ENCODE measurements around the gene GPR108. TPM values are rescaled to one million over a fixed set of nuclear protein-coding genes. Genes with fewer than 3 reads are reported as not detected.
"Not testable (repeated sequence)": the region's sequence is repeated elsewhere in the genome, so short reads cannot be mapped to it uniquely, and the experiment has no call there.

The GPR108 gene
- total RNA-seq, 1 donor from 2014 or later: 87.0 TPM

- no peak for TF ChIP-seq CTCF (IDR thresholded peaks at IDR 0.05)
- H3K36me3 ChIP-seq: peaks cover 52% of the 10 kb centered on the region
- DNase-seq (no peak), ATAC-seq (no peak)
- H3K27ac ChIP-seq: no peak overlapping the region
- H3K27me3 ChIP-seq (ENCODE audit: low read depth): no peaks in the 10 kb centered on the region
- H3K9me3 ChIP-seq: no peaks in the 10 kb centered on the region
- no peak overlapping the region for H3K4me3 ChIP-seq
- H3K4me1 ChIP-seq: peaks cover 12% of the 10 kb centered on the region
- intact Hi-C loops (cut with DNase I): no loop called here
Measured at GRCh38 chr19:6754136-6754535, 16.8 kb upstream of the GPR108 start.

- Histone ChIP-seq H3K36me3 (peaks cover 52% of the 10 kb centered on the region), H3K27me3 (ENCODE audit: low read depth) (no peaks in the 10 kb centered on the region), H3K27ac (peak overlapping the region; percentile 76), H3K4me3 (peak overlapping the region; percentile 50), H3K4me1 (peaks cover 15% of the 10 kb centered on the region), H3K9me3 (no peaks in the 10 kb centered on the region)
- peak; percentile 91 for DNase-seq
- intact Hi-C loops (cut with DNase I): no loop called here
- peak; percentile 52 for TF ChIP-seq CTCF (IDR thresholded peaks at IDR 0.05)
- ATAC-seq: peak; percentile 88 to 94
Measured at GRCh38 chr19:6753178-6754031, 16.0 kb upstream of the GPR108 start.

GRCh38 chr19:6752256-6753177 lies 15.1 kb upstream of the GPR108 start:
- H3K4me1 ChIP-seq: peaks cover 19% of the 10 kb centered on the region
- peak; percentile 1 to 2 for ATAC-seq
- H3K9me3 ChIP-seq: no peaks in the 10 kb centered on the region
- no peaks in the 10 kb centered on the region for H3K27me3 ChIP-seq (ENCODE audit: low read depth)
- H3K4me3 ChIP-seq: peak overlapping the region; percentile 50
- no peak for TF ChIP-seq CTCF (IDR thresholded peaks at IDR 0.05)
- intact Hi-C loops (cut with DNase I): no loop called here
- peak overlapping the region; percentile 76 for H3K27ac ChIP-seq
- DNase-seq: no peak
- H3K36me3 ChIP-seq: peaks cover 58% of the 10 kb centered on the region

- TF ChIP-seq CTCF (IDR thresholded peaks at IDR 0.05): no peak
- ATAC-seq (no peak), DNase-seq (no peak)
- Histone ChIP-seq H3K27me3 (ENCODE audit: low read depth) (no peaks in the 10 kb centered on the region), H3K4me1 (peaks cover 19% of the 10 kb centered on the region), H3K4me3 (no peak overlapping the region), H3K9me3 (no peaks in the 10 kb centered on the region), H3K27ac (no peak overlapping the region), H3K36me3 (peaks cover 71% of the 10 kb centered on the region)
- intact Hi-C loops (cut with DNase I): no loop called here
Measured at GRCh38 chr19:6751189-6751588, 13.8 kb upstream of the GPR108 start.

- intact Hi-C loops (cut with DNase I): no loop called here
- no peak for ATAC-seq
- no peak for DNase-seq
- TF ChIP-seq CTCF (IDR thresholded peaks at IDR 0.05): no peak
- Histone ChIP-seq H3K4me3 (no peak overlapping the region), H3K27me3 (ENCODE audit: low read depth) (no peaks in the 10 kb centered on the region), H3K9me3 (no peaks in the 10 kb centered on the region), H3K27ac (no peak overlapping the region), H3K36me3 (peaks cover 82% of the 10 kb centered on the region), H3K4me1 (peaks cover 26% of the 10 kb centered on the region)
Measured at GRCh38 chr19:6750062-6750461, 12.7 kb upstream of the GPR108 start.

GRCh38 chr19:6748543-6748942 lies 11.2 kb upstream of the GPR108 start:
- intact Hi-C loops (cut with DNase I); H3K4me3 ChIP-seq: not testable (repeated sequence)

More at GRCh38 chr19:6748543-6748942, 11.2 kb upstream of the GPR108 start:
- peak; percentile 64 for DNase-seq
- Histone ChIP-seq H3K36me3 (peaks cover 89% of the 10 kb centered on the region), H3K4me1 (peaks cover 39% of the 10 kb centered on the region)
- not testable (repeated sequence) for H3K27me3 ChIP-seq (ENCODE audit: low read depth); H3K9me3 ChIP-seq; ATAC-seq; H3K27ac ChIP-seq

All from lower lobe of right lung (tissue), 2 donors.